ENCODE measurements around the gene VSIG10L.
A peak's percentile ranks its signal among the peaks of the same experiment; 100 is the strongest.

The VSIG10L gene

DNA sequence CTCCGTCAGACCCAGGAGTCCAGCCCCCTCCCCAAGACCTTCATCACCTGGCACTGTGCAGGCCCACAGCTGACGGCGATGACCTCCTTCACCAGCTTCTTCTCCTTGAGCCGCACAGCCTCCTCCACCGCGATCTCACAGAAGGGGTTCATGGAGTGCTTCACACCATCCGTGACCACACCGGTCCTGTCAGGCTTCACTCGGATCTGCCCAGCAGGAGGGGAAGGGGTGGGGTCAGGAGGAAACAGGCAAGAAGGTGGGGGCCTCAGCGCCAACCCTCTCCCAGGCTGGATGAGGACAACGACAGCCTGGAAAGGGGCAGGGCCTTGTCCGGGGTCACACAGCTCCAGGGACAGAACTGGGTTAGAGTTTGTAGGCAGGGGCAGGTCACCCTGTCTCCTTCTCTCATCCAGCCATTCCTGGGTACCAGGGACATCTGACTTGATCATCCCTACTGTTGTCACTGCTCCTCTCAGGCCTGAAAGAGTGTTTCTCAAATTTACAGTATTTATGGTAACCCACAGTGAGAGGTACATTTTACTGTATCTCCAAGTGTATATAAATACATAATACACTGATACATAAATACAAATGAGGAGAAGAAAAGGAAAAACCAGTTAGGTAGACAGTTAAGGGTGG, 12.3 kb upstream of the VSIG10L start:
- Mint-ChIP-seq H3K4me1 (ENCODE audit: low read depth) (peaks cover 29% of the 10 kb centered on the region), H3K36me3 (ENCODE audit: low read depth) (peaks cover 59% of the 10 kb centered on the region), H3K4me3 (no peak overlapping the region), H3K9me3 (no peaks in the 10 kb centered on the region), H3K27ac (peak overlapping the region; percentile 79), H3K27me3 (no peaks in the 10 kb centered on the region)
- no peak for DNase-seq

DNA sequence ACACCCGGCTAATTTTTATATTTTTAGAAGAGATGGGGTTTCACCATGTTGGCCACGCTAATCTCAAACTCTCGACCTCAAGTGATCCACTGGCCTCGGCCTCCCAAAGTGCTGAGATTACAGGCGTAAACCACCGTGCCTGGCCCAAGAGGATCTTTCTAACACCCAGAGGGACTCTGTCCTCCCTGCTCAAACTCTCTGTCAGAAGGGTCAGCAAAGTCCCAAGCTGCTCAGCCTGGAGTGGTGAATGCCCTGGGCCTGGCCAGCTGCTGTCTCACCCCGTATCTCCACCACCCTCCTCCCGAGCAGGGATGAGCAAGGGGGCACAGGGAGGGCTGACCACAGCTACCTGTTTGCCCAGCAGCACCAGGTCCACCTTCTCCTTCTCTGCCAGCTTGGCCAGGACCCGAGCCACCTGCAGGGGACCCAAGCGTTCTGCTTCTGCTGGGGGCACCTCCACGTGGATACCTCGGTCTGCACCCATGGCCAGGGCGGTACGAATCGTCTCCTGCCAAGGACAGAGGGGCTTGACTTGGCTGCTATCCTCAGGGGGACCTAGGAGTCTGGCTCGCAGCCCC, 10.9 kb upstream of the VSIG10L start:
- peaks cover 64% of the 10 kb centered on the region for H3K36me3 Mint-ChIP-seq (ENCODE audit: low read depth)
- DNase-seq, result no peak
- peaks cover 25% of the 10 kb centered on the region for H3K4me1 Mint-ChIP-seq (ENCODE audit: low read depth)
- H3K9me3 Mint-ChIP-seq, result no peaks in the 10 kb centered on the region
- no peaks in the 10 kb centered on the region for H3K27me3 Mint-ChIP-seq
- H3K4me3 Mint-ChIP-seq, result no peak overlapping the region
- H3K27ac Mint-ChIP-seq, result no peak overlapping the region

DNA sequence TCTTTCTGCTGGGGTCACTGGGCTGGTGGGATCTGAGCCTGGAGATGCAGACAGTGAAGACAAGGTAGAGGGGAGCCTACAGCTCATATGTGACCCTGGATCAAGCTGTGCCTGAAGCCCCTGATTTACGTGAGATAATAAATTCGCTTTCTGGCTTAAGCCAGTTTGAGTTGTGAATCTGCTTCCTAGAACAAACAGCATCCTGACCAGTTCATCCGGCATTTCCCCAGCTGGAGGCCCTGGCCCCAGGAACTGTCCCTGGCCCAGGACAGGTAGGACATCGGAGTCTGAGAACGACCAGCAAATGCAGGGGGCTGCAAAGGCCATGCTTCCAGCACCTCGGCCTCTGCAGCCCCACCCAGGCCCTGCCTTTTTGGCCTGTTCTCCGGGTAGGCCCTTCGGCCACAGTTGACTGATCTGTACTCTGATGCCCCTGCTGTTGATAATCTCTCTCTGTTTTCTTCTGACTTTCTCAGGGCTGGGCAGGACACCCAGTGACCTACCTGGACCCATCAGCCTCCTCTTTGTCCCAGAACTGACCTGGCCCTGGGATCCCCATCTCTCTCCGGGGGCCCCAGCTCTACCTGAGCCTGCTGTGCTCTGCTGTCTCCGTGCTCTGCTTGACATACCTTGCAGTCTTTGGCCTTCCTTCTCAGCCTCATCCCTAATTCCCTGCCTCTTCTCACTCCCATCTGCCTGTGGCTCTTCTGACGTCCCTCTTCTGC, 9.5 kb upstream of the VSIG10L start:
- Mint-ChIP-seq H3K4me3 (no peak overlapping the region), H3K36me3 (ENCODE audit: low read depth) (peaks cover 69% of the 10 kb centered on the region), H3K4me1 (ENCODE audit: low read depth) (peaks cover 18% of the 10 kb centered on the region), H3K27me3 (no peaks in the 10 kb centered on the region), H3K27ac (peak overlapping the region; percentile 53), H3K9me3 (no peaks in the 10 kb centered on the region)
- DNase-seq, result no peak

DNA sequence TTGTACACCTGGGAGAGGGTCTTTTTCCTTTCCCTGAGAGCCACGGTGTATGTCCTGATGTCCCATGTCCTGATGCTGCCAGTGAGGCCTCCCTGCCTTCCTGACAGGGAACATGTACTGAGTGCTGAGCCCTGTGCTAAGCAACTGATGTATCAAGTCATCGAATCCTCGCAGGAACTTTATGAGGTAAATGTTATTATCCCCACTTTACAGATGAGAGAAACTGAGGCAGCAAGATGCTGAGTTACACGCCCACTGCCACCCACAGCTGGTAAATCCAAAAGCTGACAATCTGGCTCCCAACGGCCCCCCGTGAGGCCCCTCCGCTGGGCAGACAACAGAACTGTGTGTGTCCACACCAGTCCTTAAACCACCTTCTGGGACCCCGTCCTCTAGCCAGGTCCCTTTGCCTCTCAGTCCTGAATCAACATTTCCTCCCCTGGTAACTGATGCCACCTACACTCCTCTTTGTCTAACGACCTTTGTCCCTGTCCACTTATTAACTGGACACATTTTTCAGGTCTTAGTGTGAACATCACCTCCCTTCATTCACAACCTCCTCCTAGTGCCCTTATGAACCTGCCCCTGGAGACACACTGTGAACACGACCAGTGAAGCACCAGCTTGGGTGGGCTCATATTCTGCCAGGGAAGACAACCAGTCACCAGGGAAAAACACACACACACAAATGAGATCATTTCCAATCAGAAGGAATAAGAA, 5.4 kb upstream of the VSIG10L start:
- peaks cover 73% of the 10 kb centered on the region for H3K36me3 Mint-ChIP-seq (ENCODE audit: low read depth)

DNA sequence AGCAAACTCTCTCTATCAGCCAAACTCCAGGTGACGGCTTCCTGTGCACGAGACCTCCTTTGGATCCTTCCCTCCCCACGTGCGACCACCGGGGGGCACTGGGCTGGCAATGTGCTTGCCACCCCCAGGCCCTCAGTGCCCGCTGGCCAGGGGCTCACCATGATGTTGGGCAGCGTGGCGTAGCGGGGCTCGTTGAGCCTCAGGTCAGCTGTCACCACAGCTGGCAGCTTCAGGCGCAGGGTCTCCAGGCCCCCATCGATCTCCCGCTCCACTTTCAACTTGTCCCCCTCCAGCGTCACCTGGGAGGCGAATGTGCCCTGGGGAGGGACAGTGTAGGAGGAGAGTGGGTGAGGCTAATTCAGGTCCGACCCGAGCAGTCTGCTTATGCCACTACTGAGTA, 4.8 kb upstream of the VSIG10L start:
- Mint-ChIP-seq H3K27me3 (no peaks in the 10 kb centered on the region), H3K4me1 (ENCODE audit: low read depth) (no peaks in the 10 kb centered on the region), H3K4me3 (no peak overlapping the region), H3K9me3 (no peaks in the 10 kb centered on the region), H3K27ac (no peak overlapping the region), H3K36me3 (ENCODE audit: low read depth) (peaks cover 67% of the 10 kb centered on the region)
- DNase-seq, result no peak

More for the DNA sequence above, 5.4 kb upstream of the VSIG10L start:
- H3K27me3 Mint-ChIP-seq, result no peaks in the 10 kb centered on the region
- H3K4me1 Mint-ChIP-seq (ENCODE audit: low read depth), result no peaks in the 10 kb centered on the region
- no peaks in the 10 kb centered on the region for H3K9me3 Mint-ChIP-seq
- no peak overlapping the region for H3K4me3 Mint-ChIP-seq
- DNase-seq, result no peak
- H3K27ac Mint-ChIP-seq, result peak overlapping the region; percentile 34

DNA sequence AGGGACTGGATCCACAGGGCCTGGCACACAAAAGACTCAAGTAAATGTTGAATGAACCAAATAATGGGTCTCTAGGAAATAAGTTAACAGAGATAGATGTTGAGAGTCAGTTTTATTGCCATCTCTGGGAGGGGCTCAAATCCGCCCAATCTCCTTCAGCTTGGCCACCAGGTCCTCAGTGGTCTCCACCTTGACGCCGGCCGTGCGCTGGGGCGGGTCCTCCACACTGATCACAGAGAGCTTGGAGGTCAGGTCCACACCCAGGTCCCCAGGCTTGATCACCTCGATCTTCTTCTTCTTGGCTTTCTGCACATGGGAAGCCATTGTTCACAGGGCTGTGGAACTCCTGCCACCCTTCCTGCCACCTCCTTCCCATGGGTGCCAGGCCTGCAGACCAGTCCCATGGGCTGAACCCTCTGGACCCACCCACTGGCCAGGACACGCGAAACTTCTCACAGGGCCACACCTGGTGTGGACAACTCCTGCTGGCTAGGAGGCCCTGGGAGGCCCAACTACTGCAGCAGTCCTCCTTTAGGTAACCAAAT, 3.2 kb upstream of the VSIG10L start:
- DNase-seq, result no peak
- Mint-ChIP-seq H3K9me3 (no peaks in the 10 kb centered on the region), H3K4me1 (ENCODE audit: low read depth) (peaks cover 2% of the 10 kb centered on the region), H3K27ac (no peak overlapping the region), H3K36me3 (ENCODE audit: low read depth) (peaks cover 51% of the 10 kb centered on the region), H3K4me3 (no peak overlapping the region), H3K27me3 (peaks cover 3% of the 10 kb centered on the region)

DNA sequence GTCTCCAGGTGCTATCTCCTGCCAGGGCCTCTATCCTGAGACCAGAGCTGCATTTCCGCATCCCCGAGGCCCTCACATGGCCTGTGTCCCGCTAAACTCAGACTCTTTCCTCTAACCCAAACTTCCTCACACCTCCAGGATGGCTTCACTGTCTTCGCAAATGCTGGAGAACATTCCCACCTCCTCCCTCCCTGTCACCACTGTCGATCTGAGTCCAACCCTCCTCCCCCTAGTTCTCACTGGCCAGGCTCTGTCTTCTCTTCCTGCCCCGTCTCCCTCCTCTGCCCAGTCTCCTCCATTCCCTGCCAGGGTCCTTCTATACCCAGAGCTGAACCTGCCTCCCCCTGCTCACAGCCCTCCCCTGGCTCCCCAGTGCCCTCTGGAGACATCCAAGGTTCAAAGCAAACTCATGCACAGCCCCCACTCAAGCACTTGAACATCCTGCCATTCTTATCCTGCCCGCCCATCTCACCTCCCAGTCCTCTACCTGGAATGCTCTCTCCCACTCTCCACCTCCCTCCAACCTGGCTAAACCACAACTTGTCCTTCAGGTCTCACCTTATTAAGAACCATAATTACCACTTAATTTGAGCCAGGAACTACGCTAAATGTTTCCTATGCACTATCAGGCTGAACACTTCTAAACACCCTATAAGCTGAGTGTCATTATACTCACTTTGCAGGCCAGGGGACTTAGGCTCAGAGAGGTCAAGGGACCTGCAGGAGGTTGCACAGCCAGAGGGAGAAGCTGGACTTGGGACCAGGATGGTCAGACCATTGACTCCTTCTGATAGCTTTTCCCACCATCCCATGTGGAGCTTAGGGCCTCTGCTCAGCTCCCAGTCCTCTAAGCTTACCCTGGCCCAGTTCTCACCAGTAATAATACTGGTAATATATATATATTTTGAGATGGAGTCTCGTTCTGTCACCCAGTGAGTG, 961 bp upstream of the VSIG10L start:
- H3K4me1 Mint-ChIP-seq (ENCODE audit: low read depth), result peaks cover 16% of the 10 kb centered on the region
- peaks cover 33% of the 10 kb centered on the region for H3K36me3 Mint-ChIP-seq (ENCODE audit: low read depth)
- H3K27ac Mint-ChIP-seq, result peak overlapping the region; percentile 13

DNA sequence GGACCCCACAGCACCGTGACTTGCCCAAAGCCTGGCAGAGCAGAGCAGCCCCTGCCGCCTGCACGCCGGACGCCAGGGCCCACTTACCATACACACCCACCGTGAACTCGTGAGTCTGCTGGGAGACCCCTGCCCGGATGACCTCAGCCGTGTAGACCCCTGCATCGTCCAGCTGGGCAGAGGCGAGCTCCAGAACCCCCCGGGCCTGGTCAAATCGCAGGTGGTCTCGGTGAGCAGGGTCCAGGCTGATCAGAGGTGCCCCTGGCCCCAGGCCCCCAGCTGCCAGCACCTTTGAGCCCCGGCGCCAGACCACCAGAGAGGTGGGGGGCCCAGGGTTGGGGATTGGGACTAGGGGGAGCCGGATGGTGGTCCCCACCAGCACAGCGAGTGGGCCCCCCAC, 873 bp downstream of the VSIG10L start:
- no peak overlapping the region for H3K27ac Mint-ChIP-seq
- DNase-seq, result no peak
- peak overlapping the region; percentile 65 for H3K4me3 Mint-ChIP-seq
- H3K4me1 Mint-ChIP-seq (ENCODE audit: low read depth), result peaks cover 16% of the 10 kb centered on the region
- H3K36me3 Mint-ChIP-seq (ENCODE audit: low read depth), result peaks cover 16% of the 10 kb centered on the region
- peaks cover 3% of the 10 kb centered on the region for H3K27me3 Mint-ChIP-seq
- H3K9me3 Mint-ChIP-seq, result peaks cover 2% of the 10 kb centered on the region

More for the DNA sequence above, 961 bp upstream of the VSIG10L start:
- H3K9me3 Mint-ChIP-seq, result peaks cover 2% of the 10 kb centered on the region
- H3K27me3 Mint-ChIP-seq, result peaks cover 3% of the 10 kb centered on the region
- no peak for DNase-seq
- no peak overlapping the region for H3K4me3 Mint-ChIP-seq

DNA sequence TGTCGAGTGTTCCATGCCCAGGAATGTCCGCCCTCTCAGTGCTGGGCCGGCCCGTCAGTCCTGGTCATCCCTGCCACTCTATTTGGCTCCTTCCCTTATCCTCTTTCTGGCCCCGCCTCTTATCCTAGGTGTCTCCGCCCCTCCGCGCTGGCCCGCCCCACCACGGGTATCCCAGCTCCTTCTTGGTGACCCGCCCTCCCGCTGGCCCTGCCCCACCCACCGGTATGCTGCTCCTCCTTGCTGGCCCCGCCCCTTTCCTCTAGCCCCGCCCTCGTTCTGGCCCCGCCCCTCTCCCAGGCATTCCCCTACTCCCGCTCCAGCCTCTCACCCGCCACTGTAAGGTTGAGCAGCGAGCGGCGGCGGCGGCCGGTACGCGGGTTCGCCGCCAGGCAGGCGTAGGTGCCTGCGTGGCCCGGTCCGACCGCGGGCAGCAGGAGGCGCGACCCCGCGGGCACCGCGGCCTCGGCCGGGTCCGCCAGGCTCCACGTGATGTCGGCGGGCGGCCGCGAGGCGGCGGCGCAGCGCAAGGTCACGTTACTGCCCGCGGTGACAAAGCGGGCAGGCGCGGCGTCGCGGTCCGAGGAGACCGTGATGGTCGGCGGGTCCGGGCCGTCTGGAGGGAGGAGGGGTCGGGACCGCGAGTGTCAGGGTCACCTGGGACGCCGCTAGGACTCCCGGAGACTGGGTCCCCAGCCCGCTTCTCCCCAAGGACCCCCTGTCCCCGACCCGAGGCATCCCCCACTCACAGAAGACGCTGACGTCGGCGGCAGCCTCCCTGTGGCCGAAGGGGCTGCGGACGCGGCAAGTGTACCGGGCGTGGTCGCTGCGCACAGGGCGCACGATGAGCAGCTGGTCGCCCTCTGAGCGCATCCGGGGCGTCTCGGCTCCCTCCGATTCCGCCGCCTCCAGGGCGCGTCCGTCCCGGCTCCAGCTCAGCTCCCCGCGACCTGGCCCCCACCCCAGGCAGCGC, 2.0 kb downstream of the VSIG10L start:
- peak; percentile 97 for DNase-seq
- Mint-ChIP-seq H3K27ac (peak overlapping the region; percentile 88), H3K4me3 (peak overlapping the region; percentile 81), H3K9me3 (peaks cover 2% of the 10 kb centered on the region), H3K27me3 (peaks cover 3% of the 10 kb centered on the region), H3K36me3 (ENCODE audit: low read depth) (peaks cover 9% of the 10 kb centered on the region), H3K4me1 (ENCODE audit: low read depth) (peaks cover 16% of the 10 kb centered on the region)

DNA sequence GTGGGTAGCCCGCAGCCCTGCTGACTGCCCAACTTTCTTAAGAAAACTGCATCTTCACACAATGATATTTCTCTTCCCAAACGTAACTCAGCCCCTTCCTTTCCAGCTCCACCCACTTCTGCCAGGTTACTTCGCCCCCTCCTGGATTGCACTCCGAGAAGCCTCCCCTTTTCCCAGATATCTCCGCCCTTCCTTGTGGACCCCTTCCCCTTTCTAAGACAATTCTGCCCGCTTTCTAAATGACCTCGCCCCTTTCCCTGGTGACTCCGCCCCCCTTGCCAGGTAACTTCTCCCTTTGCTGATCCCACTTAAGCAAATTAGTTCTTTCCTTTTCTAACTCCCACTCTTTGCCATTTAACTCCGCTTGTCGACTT, 2.6 kb downstream of the VSIG10L start:
- Mint-ChIP-seq H3K27me3 (peaks cover 3% of the 10 kb centered on the region), H3K27ac (peak overlapping the region; percentile 88), H3K4me3 (peak overlapping the region; percentile 81), H3K4me1 (ENCODE audit: low read depth) (peaks cover 16% of the 10 kb centered on the region), H3K9me3 (peaks cover 2% of the 10 kb centered on the region), H3K36me3 (ENCODE audit: low read depth) (peaks cover 5% of the 10 kb centered on the region)
- DNase-seq, result no peak

DNA sequence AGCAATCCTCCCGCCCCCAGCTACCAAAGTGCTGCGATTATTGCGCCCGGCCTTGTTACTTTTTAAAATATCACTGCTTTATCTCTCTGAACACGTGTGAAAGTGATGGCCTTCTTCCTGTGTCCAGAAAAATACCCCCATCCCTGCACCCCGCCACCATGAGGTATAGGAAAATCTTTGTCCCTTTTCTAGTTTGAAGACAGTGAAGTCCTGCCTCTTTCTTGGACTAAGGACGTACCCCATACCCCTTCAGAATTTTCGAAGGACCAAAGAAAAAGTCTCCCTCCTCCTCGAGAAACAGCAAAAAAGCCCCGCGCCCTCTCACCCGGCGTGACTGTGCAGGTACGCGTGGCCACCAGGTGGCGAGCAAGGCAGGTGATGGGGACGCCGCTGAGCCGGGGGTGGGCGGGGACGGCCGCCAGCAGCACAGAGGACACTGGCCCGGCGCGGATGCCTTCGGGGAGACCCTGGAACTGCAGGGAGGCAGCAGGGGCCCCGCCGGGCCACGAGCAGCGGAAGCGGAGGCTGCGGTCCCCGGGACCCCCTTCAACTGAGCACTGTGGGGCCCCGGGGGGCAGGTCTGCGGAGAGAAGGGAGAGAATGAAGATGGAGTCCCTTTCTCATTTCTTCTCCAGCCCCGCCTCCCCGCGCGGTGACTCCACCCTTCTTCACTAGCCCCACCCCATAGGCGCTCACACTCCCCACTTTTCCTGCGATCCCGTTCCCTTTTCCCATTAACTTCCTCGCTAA, 3.2 kb downstream of the VSIG10L start:
- Mint-ChIP-seq H3K4me3 (peak overlapping the region; percentile 81), H3K9me3 (peaks cover 2% of the 10 kb centered on the region), H3K4me1 (ENCODE audit: low read depth) (peaks cover 16% of the 10 kb centered on the region), H3K36me3 (ENCODE audit: low read depth) (no peaks in the 10 kb centered on the region), H3K27ac (peak overlapping the region; percentile 88), H3K27me3 (peaks cover 3% of the 10 kb centered on the region)
- DNase-seq, result peak; percentile 95

DNA sequence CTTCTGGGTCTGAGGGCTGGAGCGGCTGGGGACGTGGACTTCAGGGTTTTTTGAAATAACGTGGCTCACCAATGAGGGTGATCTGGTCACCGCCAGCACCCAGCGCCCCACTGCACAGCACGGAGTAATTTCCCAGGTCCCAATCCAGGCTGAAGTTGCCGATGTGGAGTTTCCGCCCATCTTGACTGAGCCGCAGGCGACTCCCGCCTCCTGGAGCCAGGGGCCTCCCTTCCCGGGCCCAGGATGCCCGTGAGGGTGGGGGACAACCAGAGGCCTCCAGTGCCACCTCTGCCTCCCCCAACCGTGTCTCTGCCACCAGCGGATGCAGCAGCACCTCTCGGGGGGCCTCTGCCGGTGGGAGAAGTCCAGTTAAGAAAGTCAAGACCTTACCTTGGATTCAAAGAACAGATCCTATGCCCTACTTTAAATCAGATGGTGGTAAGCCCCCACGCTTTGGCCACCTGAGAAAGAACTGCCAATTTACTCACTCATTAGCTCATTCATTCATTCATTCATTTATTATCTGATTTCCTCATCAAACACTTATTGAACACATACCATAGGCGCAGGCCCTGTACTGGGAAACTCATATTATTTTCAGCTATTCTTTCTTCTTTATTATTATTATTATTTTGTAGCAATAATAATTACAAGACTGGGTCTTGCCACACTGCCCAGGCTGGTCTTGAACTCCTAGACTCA, 3.9 kb downstream of the VSIG10L start:
- Mint-ChIP-seq H3K27me3 (peaks cover 3% of the 10 kb centered on the region), H3K27ac (no peak overlapping the region), H3K4me1 (ENCODE audit: low read depth) (peaks cover 16% of the 10 kb centered on the region), H3K4me3 (peak overlapping the region; percentile 81), H3K36me3 (ENCODE audit: low read depth) (no peaks in the 10 kb centered on the region), H3K9me3 (peaks cover 2% of the 10 kb centered on the region)
- DNase-seq, result no peak

Measured in activated T-cell treated with anti-CD3 and anti-CD28 coated beads, Interleukin-2, amount 50 U/mL, for 24 hours (primary cell).